HG02852 (cell line): Measurements from ENCODE around the gene STX16.

Experiments
- ATAC-seq: cut with Tn5 transposase; IDR thresholded peaks from one replicate; pipeline ENCODE4 v1.9.1; 2021; ENCODE audit warnings: mild to moderate bottlenecking, moderate library complexity; ENCODE audit not compliant: unreplicated experiment

STX16 gene

DNA sequence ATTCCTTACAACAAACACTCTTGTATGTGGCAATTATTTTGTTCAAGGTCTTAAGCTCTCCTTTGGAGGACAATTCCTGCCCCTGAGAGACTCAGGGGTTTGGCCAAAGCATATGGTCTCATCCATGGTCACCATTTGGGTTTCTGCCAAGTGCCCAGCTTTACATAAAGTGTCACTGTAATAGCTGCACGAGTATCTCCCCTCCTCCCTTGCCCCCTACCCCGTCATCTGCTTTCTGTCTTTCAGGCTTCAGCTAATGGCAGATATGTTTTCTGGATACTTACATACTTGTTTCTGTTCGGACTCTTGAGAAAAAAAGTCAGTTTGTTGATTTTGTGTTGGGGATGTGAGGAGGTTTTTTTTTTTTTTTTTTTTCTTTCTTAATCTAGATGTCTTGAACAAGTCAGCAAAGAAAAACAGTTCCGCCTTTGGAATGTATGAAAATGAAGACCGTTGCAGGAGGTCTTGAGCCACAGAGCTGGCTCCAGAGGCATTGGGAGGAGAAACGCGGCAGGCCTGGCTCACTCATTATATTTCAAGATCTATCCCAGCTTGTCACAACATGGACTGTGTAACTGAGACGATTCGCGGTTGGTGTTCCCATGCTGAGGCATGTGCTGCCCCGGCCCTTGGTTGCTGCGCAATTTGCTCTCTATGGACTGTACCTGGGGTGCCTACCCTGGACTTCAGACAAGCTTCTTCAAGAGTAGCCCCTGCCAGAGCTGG lies 32.6 kb upstream of the STX16 start:
- no peak for ATAC-seq

DNA sequence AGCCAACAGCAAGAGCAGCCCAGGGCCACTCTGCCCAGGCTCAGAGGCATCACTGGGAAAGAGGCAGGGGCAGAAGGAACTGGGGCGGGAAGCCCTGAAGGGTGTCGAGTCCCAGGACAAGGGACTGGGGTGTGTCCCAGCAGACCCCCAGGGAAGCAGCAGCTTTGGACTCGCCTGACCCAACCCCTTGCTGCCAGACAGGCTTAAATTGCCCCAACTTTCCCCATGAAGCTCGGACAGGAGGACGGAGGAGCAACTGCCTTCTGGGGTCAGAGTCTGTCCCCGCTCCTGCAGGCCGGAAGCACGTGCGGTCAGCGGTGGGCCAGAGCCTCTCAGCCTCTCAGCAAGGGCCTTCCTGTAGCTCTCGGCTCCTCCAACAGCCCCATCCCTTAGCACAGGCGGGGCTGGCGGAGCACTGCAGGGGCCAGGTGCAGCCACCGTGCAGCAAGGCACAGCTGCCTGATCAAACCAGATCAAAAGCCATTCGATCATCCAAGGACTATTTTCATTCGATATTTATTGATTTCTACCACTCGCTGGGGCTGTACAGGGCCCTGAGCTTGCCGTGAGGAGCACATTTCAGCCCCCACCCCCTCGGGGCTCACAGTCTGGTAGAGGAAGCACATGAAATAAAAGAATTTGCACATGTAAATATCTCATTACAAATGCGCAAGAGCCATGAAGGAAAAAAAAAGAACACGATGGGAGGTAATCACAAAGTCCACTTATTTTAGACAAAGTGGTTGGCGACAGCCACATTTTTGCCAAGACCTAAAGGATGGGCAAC lies 31.8 kb upstream of the STX16 start:
- ATAC-seq, result no peak

DNA sequence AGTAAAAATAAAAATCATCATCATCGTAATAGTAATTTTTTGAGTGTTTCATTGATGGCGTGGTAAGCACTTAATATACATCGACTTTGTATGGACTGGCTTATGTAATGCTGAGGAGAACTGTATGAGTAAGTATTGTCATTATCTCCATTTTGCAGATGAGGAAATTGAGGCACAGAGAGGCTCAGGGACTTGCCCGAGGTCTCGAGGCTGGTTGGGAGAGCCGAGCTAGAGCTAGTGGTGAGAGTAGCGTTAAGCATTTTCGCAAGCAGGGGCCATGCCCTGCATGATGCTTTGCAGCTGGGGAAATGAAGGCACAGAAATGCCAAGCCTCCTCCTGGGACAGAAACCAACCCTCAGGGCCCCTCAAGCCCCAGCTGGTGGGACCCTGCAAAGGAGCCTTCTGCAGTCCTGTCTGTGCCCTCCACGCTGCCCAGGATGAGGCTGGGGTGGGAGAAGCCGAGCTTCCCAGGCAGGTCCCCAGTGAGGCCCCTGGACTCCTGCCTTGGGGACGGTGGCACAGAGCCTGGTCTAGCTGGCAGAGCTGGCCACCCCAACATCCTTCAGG lies 31.1 kb upstream of the STX16 start:
- ATAC-seq, result no peak

DNA sequence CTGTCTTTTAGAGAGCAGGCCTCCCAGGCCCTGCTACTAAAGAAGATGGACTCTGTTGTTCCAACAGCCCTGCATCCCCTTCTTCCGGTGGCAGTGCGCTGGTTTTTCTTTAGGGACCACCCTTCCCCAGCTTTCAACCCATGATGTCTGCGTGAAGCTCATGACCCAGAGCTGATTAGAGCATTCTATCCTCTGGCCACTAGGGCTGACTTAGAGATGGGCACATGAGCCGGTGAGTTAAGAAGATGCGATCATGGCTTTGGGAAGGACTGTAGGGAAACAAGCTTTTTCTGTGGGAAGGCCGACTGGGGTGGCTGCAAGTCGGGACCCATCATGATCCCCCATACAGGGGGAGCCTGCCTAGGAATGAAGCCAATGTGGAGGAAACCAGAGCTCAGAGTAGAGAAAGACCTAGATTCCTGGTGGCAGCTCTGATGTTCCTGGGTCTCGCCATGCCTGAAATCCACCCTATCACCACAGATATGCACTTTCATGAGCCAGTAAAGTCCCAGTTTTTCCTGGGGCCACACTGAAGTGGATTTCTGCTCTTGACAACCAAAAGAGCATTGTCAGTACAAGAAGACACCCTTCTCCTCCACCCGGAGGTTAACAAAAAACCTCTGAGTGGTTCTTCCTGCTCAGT lies 29.1 kb upstream of the STX16 start:
- ATAC-seq, result no peak

DNA sequence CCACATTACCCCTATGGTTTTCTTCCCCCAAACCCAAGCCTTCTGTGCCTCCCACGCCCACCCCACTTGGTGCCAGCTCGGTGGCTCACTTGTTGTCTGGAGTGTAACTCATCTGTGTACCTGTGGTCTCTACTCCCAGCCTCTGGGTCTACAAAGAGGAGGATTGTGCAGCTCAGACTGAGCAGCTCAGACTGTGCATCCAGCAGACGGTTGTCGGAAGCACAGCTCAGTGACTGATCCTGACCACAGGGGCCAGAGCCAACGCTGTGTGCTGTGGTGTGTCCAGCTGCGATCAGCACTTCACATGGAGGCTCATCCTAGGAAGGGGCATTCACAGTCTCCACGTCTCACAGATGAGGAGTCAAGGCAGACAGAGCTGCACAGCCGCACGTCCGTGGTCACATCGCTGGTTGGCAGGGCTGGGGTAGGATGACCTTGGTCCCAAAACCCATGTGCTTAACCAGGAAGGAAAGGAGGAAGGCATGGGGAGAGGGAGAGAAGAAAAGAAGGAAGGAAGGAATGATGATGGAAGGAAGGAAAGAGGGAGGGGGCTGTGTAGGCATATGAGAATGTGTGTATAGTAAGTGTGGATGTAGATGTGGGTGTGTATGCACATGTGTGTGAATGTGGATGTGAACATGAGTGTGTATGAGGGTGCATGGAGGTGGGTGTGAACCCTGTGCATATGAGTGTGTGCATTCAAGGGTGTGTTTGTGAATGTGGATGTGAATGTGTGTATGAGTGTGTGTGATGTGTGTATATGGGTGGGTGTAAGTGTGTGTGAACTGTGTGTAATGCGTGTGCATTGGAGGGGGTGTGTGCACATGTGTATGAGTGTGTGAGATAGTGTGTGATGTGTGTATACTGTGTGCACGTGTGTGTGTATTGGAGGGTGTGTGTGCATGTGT lies 28.2 kb upstream of the STX16 start:
- no peak for ATAC-seq

DNA sequence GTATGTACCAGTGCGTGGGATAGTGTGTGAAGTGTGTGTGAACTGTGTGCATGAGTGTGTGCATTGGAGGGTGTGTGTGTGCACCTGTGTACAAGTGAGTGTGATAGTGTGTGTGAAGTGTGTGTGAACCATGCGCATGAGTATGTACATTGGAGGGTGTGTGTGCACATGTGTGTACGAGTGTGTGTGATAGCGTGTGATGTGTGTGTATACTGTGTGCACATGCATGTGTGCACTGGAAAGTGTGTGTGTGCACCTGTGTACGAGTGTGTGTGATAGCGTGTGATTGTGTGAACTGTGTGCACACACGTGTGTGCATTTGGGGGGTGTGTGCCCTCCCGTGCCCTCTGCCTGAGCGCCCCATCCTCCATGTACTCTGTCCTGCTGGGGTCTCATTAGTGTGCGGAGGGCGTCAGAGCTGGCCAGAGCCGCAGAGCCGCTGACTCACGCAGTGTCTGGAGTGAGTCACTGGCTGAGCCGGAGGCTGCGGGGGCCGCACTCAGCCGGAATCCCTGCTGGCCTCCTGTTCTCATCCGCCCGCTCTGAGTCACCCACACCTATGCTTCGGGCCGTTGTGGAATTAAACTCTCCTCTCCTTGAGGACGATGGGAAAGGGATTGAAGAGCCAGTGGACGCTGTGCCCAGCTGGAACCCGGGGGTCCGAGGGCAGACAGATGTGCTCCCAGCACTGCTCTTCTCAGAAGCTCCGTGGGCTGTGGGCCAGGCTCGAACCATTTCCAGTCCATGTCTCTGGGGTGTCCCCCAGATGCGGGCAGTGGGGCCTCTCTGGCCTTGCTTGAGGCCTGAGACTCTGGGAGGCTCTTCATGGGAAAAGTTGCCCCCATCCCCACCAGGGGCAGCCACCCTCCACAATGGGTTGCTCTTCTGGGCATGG lies 27.3 kb upstream of the STX16 start:
- ATAC-seq, result no peak

DNA sequence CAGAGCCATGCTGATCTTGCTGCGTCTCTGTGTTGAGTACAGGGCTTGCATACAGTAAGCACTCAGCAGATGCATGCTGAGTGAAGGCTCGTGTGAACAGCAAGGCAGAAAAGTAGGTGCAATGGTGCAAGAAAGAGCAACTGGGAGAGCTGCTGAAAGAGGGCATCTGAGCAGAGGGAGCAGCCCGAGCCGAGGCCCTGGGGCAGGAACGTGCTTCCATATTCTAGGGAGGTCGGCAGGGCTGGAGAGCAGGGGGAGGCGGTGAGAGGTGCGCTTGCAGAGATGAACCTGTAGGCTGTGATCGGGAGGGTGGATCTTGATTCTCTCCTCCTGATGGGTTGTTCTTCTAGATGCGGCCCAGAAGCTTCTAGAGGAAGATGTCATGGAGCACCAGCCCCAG lies 26.4 kb upstream of the STX16 start:
- ATAC-seq, result no peak

DNA sequence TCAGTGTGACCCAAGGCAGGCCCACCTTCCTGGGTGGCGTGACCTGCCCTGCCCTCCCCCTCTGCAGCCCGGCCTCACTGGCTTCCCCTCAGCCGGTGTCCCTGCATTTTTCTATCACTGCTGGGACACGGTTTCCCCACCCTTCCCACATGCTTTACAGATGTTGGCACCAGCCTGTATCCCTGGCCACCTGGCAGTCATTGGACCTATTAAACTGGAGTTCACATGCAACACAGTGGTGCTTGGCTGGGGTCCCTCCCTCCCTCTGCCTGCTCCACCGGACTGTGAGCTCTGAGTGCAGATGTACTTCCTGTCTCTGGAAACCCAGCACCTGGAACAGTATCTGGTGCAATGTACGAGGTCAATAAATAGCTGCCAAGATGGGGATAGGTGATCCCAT lies 25.5 kb upstream of the STX16 start:
- ATAC-seq, result no peak

DNA sequence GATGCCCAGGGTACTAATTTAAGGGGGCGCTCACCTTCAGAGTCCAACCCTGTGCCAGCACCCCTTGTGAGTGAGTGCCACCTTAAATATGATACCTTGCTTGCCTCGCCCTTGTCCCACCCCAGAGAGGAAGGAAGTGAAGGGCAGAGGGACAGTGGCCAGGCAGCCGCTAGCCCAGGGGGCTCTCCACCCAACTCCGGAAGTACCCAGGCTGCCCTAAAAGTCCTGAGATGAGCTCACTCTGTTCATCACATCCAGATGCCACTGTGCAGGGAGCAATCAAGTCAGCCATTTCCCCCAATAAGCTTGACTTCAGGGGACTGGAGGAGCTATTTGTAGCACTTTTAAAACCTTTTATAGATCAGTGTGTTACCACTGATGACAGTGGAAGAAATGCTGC lies 25.0 kb upstream of the STX16 start:
- no peak for ATAC-seq

DNA sequence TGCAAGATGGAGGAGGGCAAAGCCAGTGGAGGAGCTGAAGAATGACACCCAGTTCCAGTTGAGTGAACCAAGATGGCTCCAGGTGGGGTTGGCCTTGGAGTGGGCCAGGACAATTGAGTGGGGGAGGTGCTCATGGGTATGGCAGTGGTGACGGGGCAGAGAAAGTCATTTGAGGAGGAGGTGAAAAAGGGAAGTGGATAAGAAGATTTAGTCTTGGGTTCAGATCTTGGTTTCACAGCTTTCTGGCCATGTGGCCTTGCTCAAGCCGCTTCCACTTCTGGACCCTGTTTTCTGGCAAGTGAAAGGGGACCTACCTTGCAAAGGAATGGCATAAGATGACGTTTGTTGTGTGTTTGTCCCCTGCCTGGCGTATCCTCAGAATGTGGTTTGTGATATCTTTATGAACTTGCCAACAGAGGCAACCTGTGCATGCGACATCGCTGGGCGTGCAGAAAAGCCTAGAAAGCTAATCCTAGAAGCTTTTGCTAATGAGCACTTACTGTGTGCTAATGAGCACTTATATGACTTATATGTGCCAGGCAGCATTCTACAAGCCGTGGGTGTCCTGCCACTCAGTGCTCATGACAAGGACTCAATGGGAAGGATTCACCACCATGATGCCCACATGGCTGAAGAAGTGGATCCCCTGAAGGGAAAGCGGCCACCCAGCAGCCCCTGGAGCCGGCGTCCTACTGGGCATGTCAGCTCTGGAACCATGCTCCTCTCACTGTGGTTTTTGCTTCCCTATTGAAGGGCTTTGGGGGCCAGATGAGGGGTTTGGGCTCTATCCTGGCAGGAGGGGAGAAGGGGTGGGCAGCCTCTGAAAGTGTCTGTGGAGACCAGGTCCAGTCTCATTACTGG lies 23.6 kb upstream of the STX16 start:
- ATAC-seq, result no peak

DNA sequence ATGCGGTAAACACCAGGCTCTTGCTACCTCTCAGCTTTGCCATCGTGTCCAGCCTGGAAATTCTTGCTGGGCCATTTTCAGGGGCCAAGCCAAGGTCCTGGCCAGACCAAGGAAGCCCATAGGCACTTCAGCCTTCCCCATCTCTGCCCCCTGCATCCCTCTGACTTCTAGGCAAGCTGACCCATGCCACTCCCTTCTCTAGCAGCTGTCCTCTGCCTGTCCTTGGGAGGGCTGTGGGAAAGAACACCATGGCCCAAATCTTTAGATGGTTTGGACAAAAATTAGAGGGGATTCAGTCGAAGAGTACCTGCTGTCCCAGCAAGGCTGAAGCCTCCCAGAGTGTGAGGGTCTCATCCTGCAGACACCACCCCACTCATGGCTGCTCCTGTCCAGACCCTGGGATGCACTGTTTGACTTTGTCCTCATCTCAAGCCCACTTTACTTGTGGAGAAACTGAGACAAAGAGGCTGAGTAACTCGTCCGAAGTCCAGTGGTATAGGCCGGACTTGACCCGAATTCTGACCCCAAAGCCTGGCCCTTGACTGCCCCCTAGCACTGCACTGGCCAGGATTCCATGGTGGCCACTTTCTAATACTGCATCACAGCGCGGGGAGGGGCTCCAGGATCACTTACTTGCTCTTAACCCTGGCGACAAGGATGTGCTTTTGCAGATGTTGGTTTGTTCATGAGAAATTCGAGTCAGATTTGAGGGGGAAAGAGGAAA lies 22.4 kb upstream of the STX16 start:
- no peak for ATAC-seq

DNA sequence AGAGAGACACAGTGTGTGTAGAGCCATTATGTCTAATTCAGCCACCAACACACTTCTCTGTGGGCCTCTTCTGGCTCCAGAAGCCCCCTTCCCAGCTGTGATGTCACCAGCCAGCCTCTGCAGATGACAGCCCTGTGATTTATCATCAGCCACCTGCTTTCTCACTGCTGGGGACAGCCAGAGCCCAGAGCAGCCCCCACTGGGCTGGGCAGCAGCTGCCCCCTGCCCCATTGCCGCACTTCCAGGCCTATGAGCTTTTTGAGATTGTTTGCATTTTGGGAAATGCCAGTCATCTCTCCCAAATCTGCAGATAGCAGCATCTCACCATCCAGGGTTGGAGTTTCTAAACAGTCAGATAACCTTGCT lies 21.9 kb upstream of the STX16 start:
- no peak for ATAC-seq

DNA sequence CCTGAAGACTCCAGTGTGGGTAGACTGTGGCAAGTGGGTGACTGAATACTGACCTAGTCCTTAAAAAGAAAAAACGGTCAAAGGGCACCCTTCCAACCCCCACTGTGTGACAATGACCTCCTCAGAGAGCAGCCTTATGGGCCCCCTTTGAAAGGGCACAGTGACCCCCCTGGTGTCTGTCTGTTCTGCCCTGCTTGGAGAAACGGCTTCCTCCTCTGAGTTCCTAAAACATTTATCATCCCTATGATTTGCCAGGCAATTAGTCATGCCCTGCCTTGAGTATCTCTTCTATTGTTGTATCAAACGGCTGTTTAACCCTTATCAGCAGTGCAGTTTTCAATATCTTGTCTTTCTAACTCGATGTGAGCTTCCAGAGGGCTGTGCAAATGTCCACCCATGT lies 21.0 kb upstream of the STX16 start:
- no peak for ATAC-seq

DNA sequence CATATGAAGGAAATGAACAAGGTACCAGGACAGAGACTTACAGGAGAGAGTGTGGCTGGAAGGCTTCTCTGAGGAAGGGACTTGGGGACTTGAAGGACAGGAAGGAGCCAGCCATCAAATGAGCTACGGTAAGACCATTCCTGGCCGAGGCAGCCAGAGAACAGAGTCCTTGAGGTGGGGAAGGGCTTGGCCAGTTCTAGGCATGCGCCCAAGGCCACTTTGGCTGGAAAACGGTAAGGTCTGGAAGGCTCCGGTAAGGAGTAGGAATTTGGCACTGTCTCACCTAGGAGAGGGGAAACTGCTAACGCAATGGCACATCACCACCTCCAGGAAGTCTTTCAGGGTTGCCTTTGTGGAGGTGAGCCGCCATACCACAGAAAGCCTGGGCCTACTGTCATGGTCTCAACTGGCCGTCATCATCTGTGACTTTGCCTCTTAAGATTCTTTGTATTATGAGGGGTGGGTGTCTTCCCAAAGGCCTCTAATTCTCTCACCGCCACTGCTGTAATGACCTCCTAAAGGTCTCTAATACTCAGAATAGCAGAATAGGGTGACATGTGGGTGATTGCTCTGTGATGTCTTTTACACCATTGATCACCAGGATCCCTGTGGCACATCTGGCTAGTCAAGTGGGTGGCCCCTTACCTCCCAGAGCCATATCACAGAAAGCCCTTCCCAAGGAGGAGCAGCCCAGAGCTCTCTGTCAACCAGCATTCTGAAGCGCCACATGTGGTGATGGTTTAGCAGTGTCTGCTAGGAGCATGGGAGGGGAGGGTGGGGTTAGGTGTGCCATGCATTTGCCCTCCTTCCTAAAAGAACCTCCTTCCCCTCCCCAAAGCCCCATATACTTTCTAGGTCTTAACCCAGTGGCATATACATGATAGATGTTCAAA lies 17.7 kb upstream of the STX16 start:
- ATAC-seq, result no peak

DNA sequence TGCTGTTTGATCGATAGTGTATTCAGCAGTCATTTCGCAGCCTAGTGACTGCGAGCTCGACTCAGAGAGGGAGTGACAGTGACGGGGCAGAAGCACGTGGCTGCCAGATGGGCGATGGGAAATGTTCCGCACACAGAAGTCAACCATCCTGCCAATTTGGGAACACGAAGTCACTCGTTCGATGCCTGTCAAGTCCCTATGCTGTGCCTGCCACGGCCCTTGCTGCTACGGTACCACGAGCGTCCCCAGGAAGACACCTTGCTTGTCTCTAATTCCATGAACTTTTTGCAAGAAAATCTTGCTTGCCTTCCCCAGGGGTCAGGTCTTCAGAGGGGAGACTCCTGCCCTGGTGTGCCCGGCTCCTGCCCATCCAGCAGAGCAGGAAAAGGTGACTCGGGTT lies 17.0 kb upstream of the STX16 start:
- no peak for ATAC-seq

DNA sequence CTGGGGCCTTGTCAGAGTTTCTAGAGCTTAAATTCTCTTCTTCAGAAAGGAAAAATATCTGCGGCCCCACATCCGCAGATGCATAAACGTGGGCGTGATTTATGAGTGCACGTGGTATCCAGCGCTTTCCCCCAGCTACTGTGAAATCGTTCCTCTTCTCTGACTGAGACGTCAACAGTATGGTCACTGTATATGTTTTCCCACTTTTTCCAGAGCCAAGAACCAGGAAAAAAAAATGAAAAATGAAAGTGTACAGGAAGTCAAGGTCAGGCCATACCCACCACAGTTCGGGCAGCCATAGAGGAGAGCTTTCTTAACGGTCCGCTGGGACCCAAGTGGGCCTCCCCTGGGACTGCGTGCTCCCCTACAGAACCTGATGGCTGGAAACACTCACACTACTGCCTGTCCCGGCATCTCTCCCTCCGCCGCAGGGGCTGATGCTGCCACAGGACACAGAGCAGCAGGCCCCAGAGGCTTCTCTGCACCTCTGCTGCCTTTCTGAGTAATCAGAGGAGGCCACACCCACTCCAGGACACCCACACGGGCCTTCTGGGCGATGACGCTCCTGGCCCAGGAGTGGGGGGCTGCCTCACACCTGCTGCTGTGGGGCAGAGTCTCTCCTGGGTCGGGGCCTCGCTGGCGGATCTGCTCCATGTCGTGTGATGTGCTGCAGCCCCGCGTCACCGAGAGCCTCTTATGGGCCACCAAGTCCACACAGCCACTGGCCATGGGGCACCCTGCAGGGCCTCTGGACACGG lies 16.4 kb upstream of the STX16 start:
- ATAC-seq, result no peak

DNA sequence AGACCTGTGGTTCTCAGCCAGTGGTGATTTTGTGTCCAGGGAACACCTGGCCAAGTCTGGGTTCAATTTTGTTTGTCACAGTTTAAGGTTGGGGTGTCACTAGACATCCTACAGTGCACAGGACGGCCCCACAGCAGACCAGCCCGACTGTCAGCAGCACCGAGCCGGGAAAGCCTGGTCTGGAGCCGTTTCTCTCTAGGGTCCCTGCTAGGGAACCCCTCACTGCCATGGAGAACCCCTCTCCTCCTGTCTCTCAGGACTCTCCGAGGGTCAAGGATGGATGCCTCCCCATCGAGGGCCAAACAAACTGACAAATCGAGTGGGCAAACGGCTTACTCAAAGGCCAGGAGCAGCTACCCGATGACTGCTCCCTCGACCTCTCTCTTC lies 15.8 kb upstream of the STX16 start:
- ATAC-seq, result no peak
